A673 (cell line): Measurements from ENCODE around the gene CCR5. TPM values are rescaled to one million over a fixed set of nuclear protein-coding genes. Genes with fewer than 3 reads are reported as not detected.
"Not testable (repeated sequence)": the region's sequence is repeated elsewhere in the genome, so short reads cannot be mapped to it uniquely, and the experiment has no call there.

Experiments
- BruUV-seq: library from RNA; stranded (reverse); fragments of 400-500 nt; replicated peaks from 2 replicates; lab custom pipeline; 2021; lab: Mats Ljungman, UMichigan
- CTCF ChIA-PET: fragments of 300-600 bp; sonication (Branson Sonifier 250); formaldehyde crosslinking; loops from one replicate; lab custom pipeline; 2022; ENCODE audit warnings: antibody characterized with exemption; lab: Charles Lee
- POLR2A ChIA-PET: fragments of 300-600 bp; sonication (Branson Sonifier 250); formaldehyde crosslinking; loops from one replicate; lab custom pipeline; 2022; ENCODE audit warnings: antibody characterized with exemption; ENCODE audit not compliant: low non-redundant PET; lab: Charles Lee
- DNase-seq: peaks from one replicate; pipeline ENCODE4 v3.0.0-alpha.2; 2015; ENCODE audit warnings: low spot score
- H3K27ac ChIP-seq: fragments of 200-600 bp; sonication (generic); 2 replicates; pipeline ENCODE4 v1.5.1; 2016; ENCODE audit warnings: mixed run types, low read depth, mild to moderate bottlenecking, mixed read lengths, antibody characterized with exemption, low read length; ENCODE audit not compliant: poor library complexity, severe bottlenecking
- H3K27me3 ChIP-seq: fragments of 200-600 bp; sonication (generic); replicated peaks from 2 replicates; pipeline ENCODE4 v1.6.1; 2017; ENCODE audit warnings: mixed run types, low read depth, mild to moderate bottlenecking, mixed read lengths, antibody characterized with exemption, low read length; ENCODE audit not compliant: insufficient read depth, poor library complexity
- H3K36me3 ChIP-seq: fragments of 200-600 bp; sonication (generic); 2 replicates; pipeline ENCODE4 v1.6.1; 2016; ENCODE audit warnings: mixed run types, mild to moderate bottlenecking, mixed read lengths, antibody characterized with exemption, low read length; ENCODE audit not compliant: insufficient read depth, poor library complexity, severe bottlenecking
- H3K4me1 ChIP-seq: fragments of 200-600 bp; sonication (generic); 2 replicates; pipeline ENCODE4 v1.6.1; 2017; ENCODE audit warnings: mixed run types, mild to moderate bottlenecking, mixed read lengths, antibody characterized with exemption, low read length; ENCODE audit not compliant: insufficient read depth, poor library complexity, severe bottlenecking
- H3K4me3 ChIP-seq: fragments of 200-600 bp; sonication (generic); 2 replicates; pipeline ENCODE4 v1.5.1; 2016; ENCODE audit warnings: low read depth, mixed run types, mild to moderate bottlenecking, mixed read lengths, low read length; ENCODE audit not compliant: poor library complexity, severe bottlenecking
- H3K9me3 ChIP-seq: fragments of 200-600 bp; sonication (generic); 2 replicates; pipeline ENCODE4 v1.6.1; 2016; ENCODE audit warnings: mixed run types, low read depth, mild to moderate bottlenecking, mixed read lengths, antibody characterized with exemption, low read length; ENCODE audit not compliant: poor library complexity, severe bottlenecking
- EZH2 ChIP-seq: fragments of 200-600 bp; sonication (generic); IDR thresholded peaks from 2 replicates; pipeline ENCODE4 v1.6.1; 2017; ENCODE audit warnings: borderline replicate concordance, low read depth, mild to moderate bottlenecking, mixed read lengths, antibody characterized with exemption, low read length; ENCODE audit not compliant: poor library complexity, severe bottlenecking
- intact Hi-C: fragments of 100-400 bp; cut with micrococcal nuclease; formaldehyde crosslinking; loops from one replicate; pipeline ENCODE4 v1.10.0; 2022; ENCODE audit not compliant: unreplicated experiment
- total RNA-seq: library from RNA; stranded (reverse); gene quantifications from 2 replicates; pipeline ENCODE4 v1.2.3, GENCODE V29; 2021
- TF ChIP-seq, protein P1 (sequence below): fragments of 300-800, 200-600 bp; sonication (generic); conservative IDR thresholded peaks from 2 replicates; pipeline ENCODE4 v1.5.1; 2017; ENCODE audit warnings: low read depth, mild to moderate bottlenecking, antibody characterized with exemption, low read length, moderate library complexity, mixed read lengths

The CCR5 gene
- total RNA-seq, 1 experiment from 2014 or later, result not detected

- TF ChIP-seq, protein P1, sequence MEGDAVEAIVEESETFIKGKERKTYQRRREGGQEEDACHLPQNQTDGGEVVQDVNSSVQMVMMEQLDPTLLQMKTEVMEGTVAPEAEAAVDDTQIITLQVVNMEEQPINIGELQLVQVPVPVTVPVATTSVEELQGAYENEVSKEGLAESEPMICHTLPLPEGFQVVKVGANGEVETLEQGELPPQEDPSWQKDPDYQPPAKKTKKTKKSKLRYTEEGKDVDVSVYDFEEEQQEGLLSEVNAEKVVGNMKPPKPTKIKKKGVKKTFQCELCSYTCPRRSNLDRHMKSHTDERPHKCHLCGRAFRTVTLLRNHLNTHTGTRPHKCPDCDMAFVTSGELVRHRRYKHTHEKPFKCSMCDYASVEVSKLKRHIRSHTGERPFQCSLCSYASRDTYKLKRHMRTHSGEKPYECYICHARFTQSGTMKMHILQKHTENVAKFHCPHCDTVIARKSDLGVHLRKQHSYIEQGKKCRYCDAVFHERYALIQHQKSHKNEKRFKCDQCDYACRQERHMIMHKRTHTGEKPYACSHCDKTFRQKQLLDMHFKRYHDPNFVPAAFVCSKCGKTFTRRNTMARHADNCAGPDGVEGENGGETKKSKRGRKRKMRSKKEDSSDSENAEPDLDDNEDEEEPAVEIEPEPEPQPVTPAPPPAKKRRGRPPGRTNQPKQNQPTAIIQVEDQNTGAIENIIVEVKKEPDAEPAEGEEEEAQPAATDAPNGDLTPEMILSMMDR, result no peak
- no peak for TF ChIP-seq EZH2
- ChIA-PET CTCF (no interaction called here), POLR2A (no interaction called here)
- Histone ChIP-seq H3K4me3 (no peak overlapping the region), H3K4me1 (no peaks in the 10 kb centered on the region), H3K27me3 (no peaks in the 10 kb centered on the region), H3K9me3 (no peaks in the 10 kb centered on the region), H3K27ac (no peak overlapping the region), H3K36me3 (no peaks in the 10 kb centered on the region)
- intact Hi-C loops, result no loop called here
- no TSS peak for BruUV-seq
- DNase-seq, result no peak
Measured at GRCh38 chr3:46325645-46326300, 45.0 kb upstream of the CCR5 start.

GRCh38 chr3:46330676-46331075 is 40.1 kb upstream of the CCR5 start:
- CTCF ChIA-PET, H3K4me1 ChIP-seq, BruUV-seq, POLR2A ChIA-PET, H3K36me3 ChIP-seq, H3K27ac ChIP-seq, H3K4me3 ChIP-seq, DNase-seq, H3K27me3 ChIP-seq, intact Hi-C loops, H3K9me3 ChIP-seq: not testable (repeated sequence)

DNA sequence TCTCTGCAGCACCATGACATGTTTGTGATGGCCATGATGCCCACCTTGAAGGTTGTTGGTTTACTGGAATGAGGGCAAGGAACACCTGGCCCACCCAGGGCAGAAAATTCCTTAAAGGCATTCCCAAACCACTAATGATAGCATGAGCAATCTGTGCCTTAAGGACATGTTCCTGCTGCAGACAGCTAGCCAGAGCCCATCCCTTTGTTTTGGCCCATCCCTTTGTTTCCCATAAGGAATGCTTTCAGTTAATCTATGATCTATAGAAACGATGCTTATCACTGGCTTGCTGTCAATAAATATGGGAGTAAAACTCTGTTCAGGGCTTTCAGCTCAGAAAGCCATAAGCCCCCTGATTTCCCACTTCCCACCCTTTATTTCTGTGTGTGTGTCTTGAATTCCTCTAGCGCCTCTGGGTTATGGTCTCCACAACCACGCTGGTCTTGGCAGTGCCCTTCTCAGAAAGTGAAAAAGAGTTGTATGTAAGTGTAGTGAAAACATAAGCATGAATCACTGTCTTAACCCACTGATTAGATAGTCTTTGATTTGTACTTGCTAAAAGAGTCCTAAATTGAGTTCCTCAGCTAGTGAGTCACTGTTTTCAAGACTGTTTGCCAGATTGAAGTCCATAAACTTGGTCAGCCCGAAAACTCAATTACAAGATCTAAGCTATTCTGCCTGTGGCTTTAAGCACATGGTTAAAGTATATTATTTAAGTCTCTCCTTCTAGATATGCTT is 35.8 kb upstream of the CCR5 start:
- Histone ChIP-seq H3K27ac (no peak overlapping the region), H3K4me1 (no peaks in the 10 kb centered on the region), H3K9me3 (no peaks in the 10 kb centered on the region), H3K36me3 (no peaks in the 10 kb centered on the region), H3K4me3 (no peak overlapping the region), H3K27me3 (no peaks in the 10 kb centered on the region)
- intact Hi-C loops, result no loop called here
- TF ChIP-seq EZH2, result no peak
- TF ChIP-seq, protein P1, result no peak
- POLR2A ChIA-PET, result no interaction called here
- CTCF ChIA-PET, result no interaction called here
- DNase-seq, result no peak
- BruUV-seq, result no TSS peak
